ENCODE results near the gene RRAD.

RRAD gene

DNA sequence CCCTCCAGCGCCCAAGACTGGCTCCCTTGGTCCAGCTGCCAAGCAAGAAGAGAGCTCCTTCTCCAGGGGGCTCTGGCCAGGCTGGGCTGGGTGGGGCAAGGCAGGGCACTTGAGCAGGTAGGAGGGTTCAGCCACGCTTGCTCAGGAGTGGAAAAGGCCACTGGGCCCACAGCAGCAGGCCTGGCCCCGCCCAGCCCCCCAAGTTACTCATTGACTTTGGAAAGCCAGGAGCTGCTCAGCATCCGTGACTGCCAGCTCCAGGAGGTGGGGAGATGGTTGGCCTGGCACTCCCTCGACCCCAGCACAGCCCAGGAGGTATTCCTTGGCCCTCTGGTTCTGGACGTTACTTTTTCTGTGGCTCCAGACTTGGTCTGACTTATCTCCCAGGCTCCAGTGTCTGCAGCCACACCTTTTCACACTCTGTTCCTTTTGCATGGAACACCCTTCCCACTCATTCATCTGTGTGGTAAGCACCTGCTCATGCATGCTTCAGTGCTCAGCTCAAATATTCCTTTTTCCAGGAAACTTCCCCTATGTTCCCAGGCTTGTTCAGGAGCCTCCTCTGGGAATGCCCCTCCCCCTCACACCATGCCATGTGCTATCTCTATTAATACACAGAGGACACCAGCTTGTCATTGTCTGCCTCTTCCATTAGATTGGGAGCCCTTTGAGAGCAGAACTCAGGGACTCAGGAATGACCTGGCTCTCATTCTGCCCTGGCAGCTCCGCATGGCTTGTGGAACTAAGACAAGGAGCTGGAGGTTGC is 6.3 kb downstream of the RRAD start, which contains the start of gene CDH16:
Gene CDH16, minus strand, starts transcription at position 83 of the 766 bp plus-strand sequence. CDS start 820 bp downstream, outside the sequence.
- TF ChIP-seq, protein P1, sequence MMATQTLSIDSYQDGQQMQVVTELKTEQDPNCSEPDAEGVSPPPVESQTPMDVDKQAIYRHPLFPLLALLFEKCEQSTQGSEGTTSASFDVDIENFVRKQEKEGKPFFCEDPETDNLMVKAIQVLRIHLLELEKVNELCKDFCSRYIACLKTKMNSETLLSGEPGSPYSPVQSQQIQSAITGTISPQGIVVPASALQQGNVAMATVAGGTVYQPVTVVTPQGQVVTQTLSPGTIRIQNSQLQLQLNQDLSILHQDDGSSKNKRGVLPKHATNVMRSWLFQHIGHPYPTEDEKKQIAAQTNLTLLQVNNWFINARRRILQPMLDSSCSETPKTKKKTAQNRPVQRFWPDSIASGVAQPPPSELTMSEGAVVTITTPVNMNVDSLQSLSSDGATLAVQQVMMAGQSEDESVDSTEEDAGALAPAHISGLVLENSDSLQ (IDR thresholded peaks at IDR 0.05): no peak
- TF ChIP-seq FOXM1 (IDR thresholded peaks at IDR 0.05; ENCODE audit: borderline replicate concordance) (no peak), FOXK2 (IDR thresholded peaks at IDR 0.05) (no peak), CTBP1 (IDR thresholded peaks at IDR 0.05; ENCODE audit: borderline replicate concordance) (no peak), L3MBTL2 (conservative IDR thresholded peaks at IDR 0.05) (no peak), ZNF384 (IDR thresholded peaks at IDR 0.05) (no peak), HDGF (IDR thresholded peaks at IDR 0.05; ENCODE audit: borderline replicate concordance) (no peak), ELF4 (IDR thresholded peaks at IDR 0.05) (no peak), NFRKB (IDR thresholded peaks at IDR 0.05) (no peak), ARNT (IDR thresholded peaks at IDR 0.05) (no peak), BHLHE40 (IDR thresholded peaks at IDR 0.05; ENCODE audit: borderline replicate concordance) (no peak), SUZ12 (IDR thresholded peaks at IDR 0.05) (no peak), SP1 (IDR thresholded peaks at IDR 0.05) (no peak)
- no peak for DNase-seq (ENCODE audit: extremely low spot score)
- POLR2A ChIA-PET: interaction anchor here (0.6 to 1.5 kb wide), 3 partner anchors 8 to 19 kb away, joined by 3 to 4 read pairs (median 4); no protein-coding TSS in a partner anchor
- CTCF ChIA-PET: interaction anchor here (0.7 to 1.7 kb wide), 5 partner anchors 9 to 46 kb away, joined by 3 to 12 read pairs (median 4); no protein-coding TSS in a partner anchor

DNA sequence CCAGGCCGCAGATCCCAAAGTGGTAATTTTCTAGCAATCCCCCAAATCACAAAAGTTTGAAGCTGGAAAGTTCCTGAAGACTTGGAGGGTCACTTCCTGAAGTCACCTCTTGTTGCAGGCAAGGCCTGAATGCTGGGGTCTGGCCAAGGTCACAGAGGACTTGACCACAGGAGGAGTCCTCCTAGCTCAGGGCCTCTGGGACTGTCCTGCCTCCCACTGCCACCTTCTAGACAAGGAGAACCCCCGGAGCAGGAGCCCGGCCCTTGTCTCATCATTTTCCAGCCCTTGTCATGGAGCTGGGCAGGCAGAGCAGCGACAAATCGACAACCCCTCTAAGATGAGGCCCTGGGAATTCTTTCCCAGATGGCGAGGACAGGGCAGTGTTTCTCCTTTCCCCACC is 7.0 kb downstream of the RRAD start:
- DNase-seq (ENCODE audit: extremely low spot score): no peak
- ChIA-PET CTCF (interaction anchor here (1.1 to 1.7 kb wide), 3 partner anchors 8 to 46 kb away, joined by 4 to 12 read pairs (median 5); no protein-coding TSS in a partner anchor), POLR2A (interaction anchor here (0.6 to 1.5 kb wide), 2 partner anchors 15 to 18 kb away, joined by 3 to 4 read pairs; no protein-coding TSS in a partner anchor)
- TF ChIP-seq HDGF (IDR thresholded peaks at IDR 0.05; ENCODE audit: borderline replicate concordance) (no peak), SUZ12 (IDR thresholded peaks at IDR 0.05) (no peak), L3MBTL2 (conservative IDR thresholded peaks at IDR 0.05) (no peak), ARNT (IDR thresholded peaks at IDR 0.05) (no peak), NFRKB (IDR thresholded peaks at IDR 0.05) (no peak), LEF1 (IDR thresholded peaks at IDR 0.05; ENCODE audit: borderline replicate concordance) (no peak), SP1 (IDR thresholded peaks at IDR 0.05) (no peak), TARDBP (IDR thresholded peaks at IDR 0.05) (no peak), FOXA1 (IDR thresholded peaks at IDR 0.05) (no peak), FOXM1 (IDR thresholded peaks at IDR 0.05; ENCODE audit: borderline replicate concordance) (no peak), CTBP1 (IDR thresholded peaks at IDR 0.05; ENCODE audit: borderline replicate concordance) (no peak), FOXK2 (IDR thresholded peaks at IDR 0.05) (no peak), BHLHE40 (IDR thresholded peaks at IDR 0.05; ENCODE audit: borderline replicate concordance) (no peak), ZNF384 (IDR thresholded peaks at IDR 0.05) (no peak), ELF4 (IDR thresholded peaks at IDR 0.05) (no peak)
- TF ChIP-seq, protein P1 (IDR thresholded peaks at IDR 0.05): no peak

DNA sequence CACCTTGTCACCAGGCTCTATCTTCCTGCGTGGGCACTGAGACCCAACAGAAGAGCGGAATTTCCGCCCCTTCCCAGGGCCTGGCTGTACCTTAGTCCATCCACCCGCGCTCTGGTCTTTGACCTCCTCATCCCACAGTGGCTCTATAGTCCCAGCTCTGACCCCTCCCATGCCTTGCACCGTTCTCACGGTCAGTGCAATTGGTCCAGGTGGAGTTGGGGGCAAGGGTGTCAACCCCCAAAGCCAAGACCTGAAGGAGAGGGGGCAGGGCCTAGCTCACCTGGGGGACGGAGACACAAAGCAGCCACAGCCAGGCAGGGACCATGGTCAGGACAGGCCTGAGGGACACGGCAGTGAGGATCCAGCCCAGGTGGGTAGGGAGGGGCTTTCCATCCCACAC is 7.6 kb downstream of the RRAD start:
- CTCF ChIA-PET: interaction anchor here (1.1 to 1.7 kb wide), 3 partner anchors 8 to 45 kb away, joined by 4 to 12 read pairs (median 5); no protein-coding TSS in a partner anchor
- POLR2A ChIA-PET: no interaction called here
- TF ChIP-seq, protein P1 (IDR thresholded peaks at IDR 0.05): no peak
- TF ChIP-seq CTBP1 (IDR thresholded peaks at IDR 0.05; ENCODE audit: borderline replicate concordance): no peak
- no peak for TF ChIP-seq NFRKB (IDR thresholded peaks at IDR 0.05)
- TF ChIP-seq TARDBP (IDR thresholded peaks at IDR 0.05): no peak
- TF ChIP-seq HDGF (IDR thresholded peaks at IDR 0.05; ENCODE audit: borderline replicate concordance): no peak
- no peak for TF ChIP-seq ELF4 (IDR thresholded peaks at IDR 0.05)
- TF ChIP-seq ARNT (IDR thresholded peaks at IDR 0.05): no peak
- TF ChIP-seq FOXK2 (IDR thresholded peaks at IDR 0.05): no peak
- no peak for TF ChIP-seq FOXM1 (IDR thresholded peaks at IDR 0.05; ENCODE audit: borderline replicate concordance)
- no peak for TF ChIP-seq L3MBTL2 (conservative IDR thresholded peaks at IDR 0.05)
- TF ChIP-seq BHLHE40 (IDR thresholded peaks at IDR 0.05; ENCODE audit: borderline replicate concordance): no peak
- no peak for TF ChIP-seq SUZ12 (IDR thresholded peaks at IDR 0.05)
- TF ChIP-seq FOXA1 (IDR thresholded peaks at IDR 0.05): no peak
- TF ChIP-seq ZNF384 (IDR thresholded peaks at IDR 0.05): no peak
- no peak for TF ChIP-seq SP1 (IDR thresholded peaks at IDR 0.05)
- no peak for TF ChIP-seq LEF1 (IDR thresholded peaks at IDR 0.05; ENCODE audit: borderline replicate concordance)
- no peak for DNase-seq (ENCODE audit: extremely low spot score)

DNA sequence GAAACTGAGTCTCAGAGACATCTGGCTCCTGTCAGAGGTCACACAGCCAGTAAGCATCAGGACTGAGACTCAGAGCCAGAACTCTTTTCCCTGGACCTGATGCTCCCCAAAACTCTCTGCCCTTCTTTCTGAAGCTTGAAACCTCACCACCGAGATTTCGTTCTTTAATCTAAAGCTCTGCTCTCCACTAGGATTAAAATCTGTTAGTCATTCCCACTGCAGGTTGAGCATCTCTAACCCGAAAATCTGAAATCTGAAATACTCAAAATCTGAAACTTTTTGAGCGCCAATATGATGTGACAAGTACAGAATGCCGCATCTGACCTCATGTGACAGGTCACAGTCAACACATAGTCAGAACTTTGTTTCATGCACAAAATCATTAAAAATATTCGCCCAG is 8.8 kb downstream of the RRAD start:
- DNase-seq (ENCODE audit: extremely low spot score): no peak
- ChIA-PET CTCF (no interaction called here), POLR2A (no interaction called here)
- TF ChIP-seq LEF1 (IDR thresholded peaks at IDR 0.05; ENCODE audit: borderline replicate concordance) (no peak), TARDBP (IDR thresholded peaks at IDR 0.05) (no peak), SP1 (IDR thresholded peaks at IDR 0.05) (no peak), ZNF384 (IDR thresholded peaks at IDR 0.05) (no peak), FOXM1 (IDR thresholded peaks at IDR 0.05; ENCODE audit: borderline replicate concordance) (no peak), FOXA1 (IDR thresholded peaks at IDR 0.05) (no peak), ELF4 (IDR thresholded peaks at IDR 0.05) (no peak), NFRKB (IDR thresholded peaks at IDR 0.05) (no peak), SUZ12 (IDR thresholded peaks at IDR 0.05) (no peak), ARNT (IDR thresholded peaks at IDR 0.05) (no peak), CTBP1 (IDR thresholded peaks at IDR 0.05; ENCODE audit: borderline replicate concordance) (no peak), HDGF (IDR thresholded peaks at IDR 0.05; ENCODE audit: borderline replicate concordance) (no peak), L3MBTL2 (conservative IDR thresholded peaks at IDR 0.05) (no peak), FOXK2 (IDR thresholded peaks at IDR 0.05) (no peak), BHLHE40 (IDR thresholded peaks at IDR 0.05; ENCODE audit: borderline replicate concordance) (no peak)
- TF ChIP-seq, protein P1 (IDR thresholded peaks at IDR 0.05): no peak

Data from HEK293T (cell line).